Measurements from ENCODE around the gene OSTF1. TPM values are rescaled to one million over a fixed set of nuclear protein-coding genes. Genes with fewer than 3 reads are reported as not detected.

OSTF1 gene
- total RNA-seq, 1 experiment from 2014 or later, result 26.5 TPM

DNA sequence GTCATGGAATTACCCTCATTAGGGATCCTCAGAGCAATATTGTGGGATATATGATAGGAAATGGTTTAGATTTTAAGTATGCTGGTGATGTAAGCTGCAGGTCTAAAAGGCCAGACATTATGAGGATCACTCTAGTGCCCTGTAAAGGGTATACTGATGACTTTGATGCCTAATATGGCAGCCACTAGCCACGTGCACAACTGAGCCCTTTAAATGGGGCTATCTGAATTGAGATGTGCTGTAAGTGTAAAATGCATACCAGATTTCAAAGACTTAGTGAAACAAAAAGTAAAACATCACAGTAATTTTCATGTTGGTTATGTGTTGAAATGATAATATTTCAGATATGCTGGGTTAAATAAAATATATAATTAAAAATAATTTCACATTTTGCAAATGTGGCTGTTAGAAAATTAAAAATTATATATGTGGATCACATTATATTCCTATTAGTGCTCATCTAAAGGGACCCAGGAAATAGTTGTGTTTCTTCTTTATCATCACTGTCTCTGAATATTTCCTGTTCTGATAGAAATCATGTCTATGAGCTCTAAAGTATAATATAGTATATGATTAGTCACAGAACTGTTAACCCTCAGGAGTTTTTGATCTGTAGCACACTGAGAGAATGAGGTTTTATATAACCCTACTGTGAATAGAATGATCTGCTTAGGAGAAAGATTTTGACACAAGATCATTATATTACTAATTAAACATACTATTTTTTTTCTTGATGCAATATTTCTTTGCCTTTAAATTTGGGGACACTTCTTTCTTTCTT, 50.1 kb downstream of the OSTF1 start:
- H3K27ac ChIP-seq (ENCODE audit: low read length), result no peak overlapping the region
- H3K4me1 ChIP-seq (ENCODE audit: insufficient read depth, low read length), result no peaks in the 10 kb centered on the region
- no peaks in the 10 kb centered on the region for H3F3A ChIP-seq (ENCODE audit: low read length, unreplicated experiment)
- ChIA-PET CTCF (no interaction called here), POLR2A (ENCODE audit: unreplicated experiment) (no interaction called here)
- ATAC-seq, result no peak
- H4K20me1 ChIP-seq (ENCODE audit: low read length), result no peaks in the 10 kb centered on the region
- H3K9ac ChIP-seq (ENCODE audit: low read length), result no peak overlapping the region
- no peak overlapping the region for H3K4me2 ChIP-seq (ENCODE audit: low read length)
- no peak overlapping the region for H3K4me3 ChIP-seq (ENCODE audit: low read length)
- intact Hi-C loops (cut with micrococcal nuclease), result no loop called here
- no peaks in the 10 kb centered on the region for H3K27me3 ChIP-seq (ENCODE audit: low read length)
- no peak overlapping the region for H2AFZ ChIP-seq (ENCODE audit: low read length)
- H3K79me2 ChIP-seq (ENCODE audit: low read length), result no peaks in the 10 kb centered on the region
- H3K9me2 ChIP-seq (replicated peaks; ENCODE audit: low read length), result no peaks in the 10 kb centered on the region
- BruUV-seq (replicated peaks), result no TSS peak
- TF ChIP-seq, protein P1, sequence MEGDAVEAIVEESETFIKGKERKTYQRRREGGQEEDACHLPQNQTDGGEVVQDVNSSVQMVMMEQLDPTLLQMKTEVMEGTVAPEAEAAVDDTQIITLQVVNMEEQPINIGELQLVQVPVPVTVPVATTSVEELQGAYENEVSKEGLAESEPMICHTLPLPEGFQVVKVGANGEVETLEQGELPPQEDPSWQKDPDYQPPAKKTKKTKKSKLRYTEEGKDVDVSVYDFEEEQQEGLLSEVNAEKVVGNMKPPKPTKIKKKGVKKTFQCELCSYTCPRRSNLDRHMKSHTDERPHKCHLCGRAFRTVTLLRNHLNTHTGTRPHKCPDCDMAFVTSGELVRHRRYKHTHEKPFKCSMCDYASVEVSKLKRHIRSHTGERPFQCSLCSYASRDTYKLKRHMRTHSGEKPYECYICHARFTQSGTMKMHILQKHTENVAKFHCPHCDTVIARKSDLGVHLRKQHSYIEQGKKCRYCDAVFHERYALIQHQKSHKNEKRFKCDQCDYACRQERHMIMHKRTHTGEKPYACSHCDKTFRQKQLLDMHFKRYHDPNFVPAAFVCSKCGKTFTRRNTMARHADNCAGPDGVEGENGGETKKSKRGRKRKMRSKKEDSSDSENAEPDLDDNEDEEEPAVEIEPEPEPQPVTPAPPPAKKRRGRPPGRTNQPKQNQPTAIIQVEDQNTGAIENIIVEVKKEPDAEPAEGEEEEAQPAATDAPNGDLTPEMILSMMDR (conservative IDR thresholded peaks at IDR 0.05; ENCODE audit: low read depth, low read length), result no peak
- TF ChIP-seq EZH2phosphoT487 (IDR thresholded peaks at IDR 0.05; ENCODE audit: borderline replicate concordance, low read length) (no peak), EZH2 (IDR thresholded peaks at IDR 0.05; ENCODE audit: low read length, unreplicated experiment) (no peak)
- no peaks in the 10 kb centered on the region for H3K36me3 ChIP-seq (ENCODE audit: low read depth, low read length)
- no peak for DNase-seq
- no peaks in the 10 kb centered on the region for H3K9me3 ChIP-seq (ENCODE audit: low read length)

DNA sequence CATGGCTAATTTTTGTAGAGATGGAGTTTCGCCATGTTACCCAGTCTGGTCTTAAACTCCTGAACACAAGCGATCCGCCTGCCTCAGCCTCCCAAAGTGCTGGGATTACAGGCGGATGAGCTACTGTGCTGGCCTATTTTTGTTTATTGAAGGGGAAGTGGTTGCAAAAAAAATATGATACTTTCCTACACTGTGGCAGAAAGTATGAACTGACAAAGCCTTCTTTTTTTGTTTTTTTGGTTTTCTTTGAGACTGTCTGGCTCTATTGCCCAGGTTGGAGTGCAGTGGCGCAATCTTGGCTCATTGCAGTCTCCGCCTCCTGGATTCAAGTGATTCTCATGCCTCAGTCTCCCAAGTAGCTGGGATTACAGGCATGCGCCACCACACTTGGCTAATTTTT, 50.9 kb downstream of the OSTF1 start:
- DNase-seq (no peak), ATAC-seq (no peak)
- ChIA-PET CTCF (no interaction called here), POLR2A (ENCODE audit: unreplicated experiment) (no interaction called here)
- no peak overlapping the region for H3K4me2 ChIP-seq (ENCODE audit: low read length)
- no peak overlapping the region for H2AFZ ChIP-seq (ENCODE audit: low read length)
- H3K27me3 ChIP-seq (ENCODE audit: low read length), result no peaks in the 10 kb centered on the region
- no TSS peak for BruUV-seq (replicated peaks)
- H4K20me1 ChIP-seq (ENCODE audit: low read length), result no peaks in the 10 kb centered on the region
- intact Hi-C loops (cut with micrococcal nuclease), result no loop called here
- H3K9me2 ChIP-seq (replicated peaks; ENCODE audit: low read length), result no peaks in the 10 kb centered on the region
- no peak overlapping the region for H3K4me3 ChIP-seq (ENCODE audit: low read length)
- no peaks in the 10 kb centered on the region for H3K9me3 ChIP-seq (ENCODE audit: low read length)
- H3K79me2 ChIP-seq (ENCODE audit: low read length), result no peaks in the 10 kb centered on the region
- H3F3A ChIP-seq (ENCODE audit: low read length, unreplicated experiment), result no peaks in the 10 kb centered on the region
- no peaks in the 10 kb centered on the region for H3K4me1 ChIP-seq (ENCODE audit: insufficient read depth, low read length)
- no peaks in the 10 kb centered on the region for H3K36me3 ChIP-seq (ENCODE audit: low read depth, low read length)
- H3K27ac ChIP-seq (ENCODE audit: low read length), result no peak overlapping the region
- TF ChIP-seq EZH2phosphoT487 (IDR thresholded peaks at IDR 0.05; ENCODE audit: borderline replicate concordance, low read length), result no peak
- TF ChIP-seq, protein P1 (conservative IDR thresholded peaks at IDR 0.05; ENCODE audit: low read depth, low read length), result no peak
- H3K9ac ChIP-seq (ENCODE audit: low read length), result no peak overlapping the region

DNA sequence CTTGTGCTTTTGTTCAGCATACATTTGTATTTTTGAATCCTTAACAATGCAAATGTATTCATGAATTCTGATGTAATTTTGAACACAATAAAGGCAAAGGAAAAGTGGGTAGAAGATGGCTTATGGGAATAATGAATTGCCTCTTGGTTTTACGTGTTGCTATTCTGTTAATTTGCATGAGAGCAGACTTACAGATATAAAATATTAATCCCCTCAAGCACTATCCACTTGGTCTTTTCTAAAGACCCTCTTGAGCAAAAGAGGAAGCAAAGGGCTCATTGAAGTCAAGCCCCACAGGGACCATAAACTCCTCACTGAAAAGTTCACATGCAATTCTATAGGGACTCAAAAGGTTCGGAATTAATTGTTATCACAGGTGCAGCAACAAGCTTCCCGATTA, 51.9 kb downstream of the OSTF1 start:
- Histone ChIP-seq H3K4me2 (ENCODE audit: low read length) (no peak overlapping the region), H4K20me1 (ENCODE audit: low read length) (no peaks in the 10 kb centered on the region), H3F3A (ENCODE audit: low read length, unreplicated experiment) (no peaks in the 10 kb centered on the region), H3K4me3 (ENCODE audit: low read length) (no peak overlapping the region), H3K36me3 (ENCODE audit: low read depth, low read length) (no peaks in the 10 kb centered on the region), H3K27me3 (ENCODE audit: low read length) (no peaks in the 10 kb centered on the region), H3K9ac (ENCODE audit: low read length) (no peak overlapping the region), H3K9me2 (replicated peaks; ENCODE audit: low read length) (no peaks in the 10 kb centered on the region), H3K79me2 (ENCODE audit: low read length) (no peaks in the 10 kb centered on the region), H3K4me1 (ENCODE audit: insufficient read depth, low read length) (no peaks in the 10 kb centered on the region), H3K9me3 (ENCODE audit: low read length) (no peaks in the 10 kb centered on the region), H3K27ac (ENCODE audit: low read length) (no peak overlapping the region), H2AFZ (ENCODE audit: low read length) (no peak overlapping the region)
- intact Hi-C loops (cut with micrococcal nuclease), result no loop called here
- ChIA-PET CTCF (no interaction called here), POLR2A (ENCODE audit: unreplicated experiment) (no interaction called here)
- DNase-seq (no peak), ATAC-seq (no peak)
- BruUV-seq (replicated peaks), result no TSS peak
- TF ChIP-seq EZH2 (IDR thresholded peaks at IDR 0.05; ENCODE audit: low read length, unreplicated experiment) (no peak), EZH2phosphoT487 (IDR thresholded peaks at IDR 0.05; ENCODE audit: borderline replicate concordance, low read length) (no peak)

Data from PC-3 (cell line).